ENCODE data around the gene AMER2. TPM values are rescaled to one million over a fixed set of nuclear protein-coding genes. Genes with fewer than 3 reads are reported as not detected.

Gene AMER2
- total and polyA plus RNA-seq, 12 donors, result 0.03 to 0.70 (median 0.29) TPM; not detected in 6

- Histone ChIP-seq H3K36me3 (replicated peaks in 1 of 2) (no peaks in the 10 kb centered on the region), H3K27ac (no peak overlapping the region), H3K4me1 (replicated peaks in 1 of 2) (no peaks in the 10 kb centered on the region), H3K4me3 (no peak overlapping the region), H3K27me3 (no peaks in the 10 kb centered on the region), H3K9me3 (replicated peaks in 1 of 3) (no peaks in the 10 kb centered on the region)
- no peak for TF ChIP-seq POLR2A (IDR thresholded peaks at IDR 0.05)
- TF ChIP-seq CTCF (IDR thresholded peaks at IDR 0.05), result no peak
- no peak for DNase-seq
- intact Hi-C loops (cut with DNase I), result no loop called here
- WGBS, 4 donors, result 63 to 78% (median 72%) methylated on average over 3 of the region's 3 CpGs
Observed at GRCh38 chr13:25112695-25113255, 59.3 kb downstream of the AMER2 start.

Small RNAs within 50 kb of the gene (small RNA-seq; reads per million reads assigned to genes)
- 0 reads per million in 2 donors for gene AL359757.1
- 0 reads per million in 2 donors for gene AL359757.2

Other genes starting within 250 kb of the AMER2 start
- gene PABPC3, start 76.2 kb downstream of the AMER2 start, total RNA-seq, result under 1 TPM in 5 of 9 donors, not detected in 4; 0.06 to 0.19 (median 0.13) TPM
- gene PABPC3, start 76.2 kb downstream of the AMER2 start, polyA plus RNA-seq, result under 1 TPM in 2 of 3 donors, not detected in 1; 0.07 to 0.38 TPM
- 10 to 100 TPM; 21.7 to 50.8 (median 37.3) TPM for gene MTMR6, start 115.2 kb upstream of the AMER2 start, total RNA-seq
- gene MTMR6, start 115.2 kb upstream of the AMER2 start, polyA plus RNA-seq, result 10 to 100 TPM in 1 of 3 donors, 1 to 10 TPM in 2; 6.0 to 57.2 (median 7.1) TPM
- 10 to 100 TPM; 23.4 to 59.7 (median 41.2) TPM for gene NUP58, start 129.3 kb upstream of the AMER2 start, total RNA-seq
- 10 to 100 TPM; 11.2 to 36.3 (median 16.2) TPM for gene NUP58, start 129.3 kb upstream of the AMER2 start, polyA plus RNA-seq
- gene ATP8A2, start 199.7 kb upstream of the AMER2 start, total RNA-seq, result 10 to 100 TPM in 3 of 9 donors, 1 to 10 TPM in 6; 2.7 to 14.0 (median 4.4) TPM
- 1 to 10 TPM in 2 of 3 donors, under 1 TPM in 1; 0.77 to 4.3 (median 1.1) TPM for gene ATP8A2, start 199.7 kb upstream of the AMER2 start, polyA plus RNA-seq